Measurements from ENCODE around the gene TM2D3. TPM values are rescaled to one million over a fixed set of nuclear protein-coding genes. Genes with fewer than 3 reads are reported as not detected.

Gene TM2D3
- total and polyA plus RNA-seq, 2 of the 8 experiments (the other 6 are each of a cell fraction or from before 2014, with no cell fraction given), result 26.4 to 28.0 TPM

GRCh38 chr15:101669744-101670143 lies 17.6 kb upstream of the TM2D3 start:
- no peaks in the 10 kb centered on the region for H3K23me2 ChIP-seq (ENCODE audit: low read depth, low read length)
- no peak overlapping the region for H2BK15ac ChIP-seq (ENCODE audit: low read length)
- no peak overlapping the region for H4K8ac ChIP-seq (ENCODE audit: extremely low read depth, insufficient read depth, low read length)
- no peak overlapping the region for H2AK5ac ChIP-seq (ENCODE audit: low read depth, low read length)
- POLR2A ChIA-PET (ENCODE audit: partially characterized antibody), result no interaction called here
- H2BK20ac ChIP-seq (ENCODE audit: low read length), result no peak overlapping the region
- H3K79me1 ChIP-seq (ENCODE audit: low read depth, low read length), result no peaks in the 10 kb centered on the region
- H3K18ac ChIP-seq (ENCODE audit: extremely low read depth, low read length), result no peak overlapping the region
- H3K9ac ChIP-seq (replicated peaks in 1 of 4; ENCODE audit: extremely low read depth in 1 of 4, low read depth in 3 of 4, low read length in 3 of 4), result no peak overlapping the region
- no peak overlapping the region for H3K14ac ChIP-seq (ENCODE audit: insufficient read length)
- FAIRE-seq (no peak), DNase-seq (ENCODE audit: low read depth in 1 of 2, low spot score in 2 of 2) (no peak)
- no peak overlapping the region for H3K4ac ChIP-seq (replicated peaks; ENCODE audit: insufficient read length, low read depth, low read length)
- CTCF ChIA-PET (ENCODE audit: partially characterized antibody), result interaction anchor here (0.7 to 0.8 kb wide), 2 partner anchors 17 to 168 kb away, joined by 3 read pairs; no protein-coding TSS in a partner anchor
- H2BK120ac ChIP-seq (replicated peaks; ENCODE audit: low read depth, low read length), result no peak overlapping the region
- H4K20me1 ChIP-seq (replicated peaks in 1 of 2; ENCODE audit: control insufficient read depth in 1 of 2, insufficient read depth in 2 of 2, low read length in 2 of 2), result no peaks in the 10 kb centered on the region
- H4K91ac ChIP-seq (replicated peaks; ENCODE audit: insufficient read length, low read length), result no peak overlapping the region
- no peak overlapping the region for H3K56ac ChIP-seq (replicated peaks; ENCODE audit: insufficient read length, low read depth, low read length)
- no peaks in the 10 kb centered on the region for H3K27me3 ChIP-seq (replicated peaks in 1 of 4; ENCODE audit: control insufficient read depth in 3 of 4, extremely low read depth in 1 of 4, insufficient read depth in 3 of 4, low read length in 3 of 4)
- H2BK5ac ChIP-seq (ENCODE audit: low read depth, low read length), result no peak overlapping the region
- 88% methylated on average over 3 of the region's 3 CpGs; no CpG with 5 or more reads in 1 of the 2 experiments for WGBS, 2 experiments (ENCODE audit: extremely low coverage in 1 of 2, insufficient coverage in 1 of 2, insufficient read length in 1 of 2, insufficient replicate concordance in 2 of 2, low coverage in 1 of 2, low lambda C conversion rate in 2 of 2, missing lambda C conversion rate in 1 of 2)
- H2AFZ ChIP-seq (ENCODE audit: low read length), result no peak overlapping the region
- H2BK12ac ChIP-seq (ENCODE audit: low read depth, low read length), result no peak overlapping the region
- no peak overlapping the region for H3K27ac ChIP-seq (ENCODE audit: low read depth, low read length)
- H4K5ac ChIP-seq (ENCODE audit: insufficient read length, low read depth, low read length), result no peak overlapping the region
- H3K4me3 ChIP-seq (ENCODE audit: extremely low read depth in 1 of 4, insufficient read depth in 2 of 4, low read depth in 3 of 4, low read length in 4 of 4), result no peak overlapping the region
- H3K4me2 ChIP-seq (ENCODE audit: insufficient read depth in 1 of 2, low read depth in 2 of 2, low read length in 2 of 2), result no peak overlapping the region
- H3K9me3 ChIP-seq (ENCODE audit: insufficient read depth in 2 of 2, low read depth in 1 of 2, low read length in 1 of 2), result no peaks in the 10 kb centered on the region
- H3K79me2 ChIP-seq (ENCODE audit: control insufficient read depth in 1 of 2, insufficient read depth in 2 of 2, low read length in 2 of 2), result no peaks in the 10 kb centered on the region
- no peaks in the 10 kb centered on the region; a peak in 2 of 8 replicates for H3K36me3 ChIP-seq (ENCODE audit: control insufficient read depth in 2 of 4, insufficient read depth in 4 of 4, low read length in 3 of 4)
- no peak overlapping the region for H3K23ac ChIP-seq (ENCODE audit: insufficient read length)
- no peak for TF ChIP-seq CTBP2 (IDR thresholded peaks at IDR 0.05; ENCODE audit: borderline replicate concordance, insufficient read depth, insufficient read length, low read length)
- TF ChIP-seq RXRA (IDR thresholded peaks at IDR 0.05; ENCODE audit: insufficient read depth, low read depth, low read length), result no peak
- no peaks in the 10 kb centered on the region for H3K4me1 ChIP-seq (replicated peaks in 1 of 4; ENCODE audit: control insufficient read depth in 3 of 4, insufficient read depth in 4 of 4, low read length in 3 of 4)
